RWPE2 (cell line): ENCODE measurements around the gene TMEM270.
A peak's percentile ranks its signal among the peaks of the same experiment; 100 is the strongest.

Source experiments
- ATAC-seq: fragments of 200-7000 bp; cut with Tn5 transposase; 3 replicates; pipeline ENCODE4 v1.9.1; 2021; ENCODE audit warnings: low read depth
- DNase-seq: peaks from one replicate; pipeline ENCODE4 v3.0.0-alpha.2; 2020; ENCODE audit warnings: low spot score
- H3K27ac ChIP-seq: fragments of 450-650 bp; 2 replicates; pipeline ENCODE4 v1.5.1; 2017; ENCODE audit warnings: mild to moderate bottlenecking; ENCODE audit not compliant: poor library complexity, severe bottlenecking
- H3K27me3 ChIP-seq: fragments of 250-450 bp; sonication (Bioruptor Pico); 2 replicates; pipeline ENCODE4 v1.5.1; 2021; ENCODE audit warnings: mild to moderate bottlenecking, moderate library complexity; ENCODE audit not compliant: insufficient read depth, poor library complexity, severe bottlenecking
- H3K36me3 ChIP-seq: fragments of 250-450 bp; sonication (Bioruptor Pico); 2 replicates; pipeline ENCODE4 v1.5.1; 2020; ENCODE audit warnings: low read depth, mild to moderate bottlenecking, moderate library complexity
- H3K4me1 ChIP-seq: fragments of 250-450 bp; sonication (Bioruptor Pico); 2 replicates; pipeline ENCODE4 v1.5.1; 2021; ENCODE audit warnings: mild to moderate bottlenecking, moderate library complexity; ENCODE audit not compliant: insufficient read depth, poor library complexity, severe bottlenecking
- H3K4me3 ChIP-seq: fragments of 250-450 bp; sonication (Bioruptor Pico); 2 replicates; pipeline ENCODE4 v1.5.1; 2021; ENCODE audit warnings: mild to moderate bottlenecking, moderate library complexity; ENCODE audit not compliant: severe bottlenecking
- H3K9me3 ChIP-seq: fragments of 250-450 bp; sonication (Bioruptor Pico); 2 replicates; pipeline ENCODE4 v1.5.1; 2021; ENCODE audit warnings: mild to moderate bottlenecking, moderate library complexity; ENCODE audit not compliant: severe bottlenecking
- TF ChIP-seq, protein P1 (sequence below): fragments of 450-650 bp; IDR thresholded peaks from one replicate; pipeline ENCODE4 v1.5.1; 2017; ENCODE audit warnings: mild to moderate bottlenecking, moderate library complexity; ENCODE audit not compliant: poor library complexity, severe bottlenecking

TMEM270 gene

DNA sequence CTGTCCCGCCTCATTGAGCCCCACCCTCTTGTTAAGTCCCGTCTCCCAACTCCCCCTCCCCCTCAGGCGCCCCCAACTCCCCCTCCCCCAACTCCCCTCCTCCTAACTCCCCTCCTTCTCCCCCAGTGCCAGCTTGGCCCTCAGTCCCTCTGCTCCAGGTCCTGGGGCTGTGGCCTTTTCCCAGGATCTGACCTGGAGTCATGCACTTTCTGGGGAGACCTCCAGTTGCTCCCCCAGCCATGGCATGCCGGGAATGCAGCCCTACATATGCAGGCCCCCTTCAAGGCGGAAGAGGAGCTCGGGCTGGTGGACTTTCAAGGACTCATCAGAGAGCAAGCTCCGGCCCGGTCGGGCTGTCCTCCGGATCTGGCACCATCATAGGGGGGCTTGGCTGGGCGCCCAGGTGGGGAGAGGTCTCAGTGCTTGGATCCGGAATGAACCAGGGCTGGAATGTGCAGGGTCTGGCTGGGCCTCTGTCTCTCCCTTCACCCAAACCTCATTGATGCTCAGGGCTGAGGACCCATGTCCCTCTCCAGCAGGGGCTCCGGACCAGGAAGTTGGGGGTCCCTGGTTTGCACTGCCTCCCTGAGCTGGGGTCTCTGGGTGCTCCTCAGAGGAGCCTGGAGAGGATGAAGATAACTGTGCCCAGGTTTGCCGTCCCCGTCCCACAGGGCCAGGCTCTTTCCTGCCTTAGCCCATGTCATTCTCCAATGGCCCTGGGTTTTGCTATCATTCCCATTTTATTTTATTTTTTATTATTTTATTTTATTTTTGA, 41.1 kb downstream of the TMEM270 start:
- DNase-seq: no peak
- Histone ChIP-seq H3K27ac (no peak overlapping the region), H3K4me1 (no peaks in the 10 kb centered on the region), H3K36me3 (no peaks in the 10 kb centered on the region), H3K4me3 (no peak overlapping the region), H3K9me3 (no peaks in the 10 kb centered on the region), H3K27me3 (no peaks in the 10 kb centered on the region)
- ATAC-seq: no peak
- TF ChIP-seq, protein P1, sequence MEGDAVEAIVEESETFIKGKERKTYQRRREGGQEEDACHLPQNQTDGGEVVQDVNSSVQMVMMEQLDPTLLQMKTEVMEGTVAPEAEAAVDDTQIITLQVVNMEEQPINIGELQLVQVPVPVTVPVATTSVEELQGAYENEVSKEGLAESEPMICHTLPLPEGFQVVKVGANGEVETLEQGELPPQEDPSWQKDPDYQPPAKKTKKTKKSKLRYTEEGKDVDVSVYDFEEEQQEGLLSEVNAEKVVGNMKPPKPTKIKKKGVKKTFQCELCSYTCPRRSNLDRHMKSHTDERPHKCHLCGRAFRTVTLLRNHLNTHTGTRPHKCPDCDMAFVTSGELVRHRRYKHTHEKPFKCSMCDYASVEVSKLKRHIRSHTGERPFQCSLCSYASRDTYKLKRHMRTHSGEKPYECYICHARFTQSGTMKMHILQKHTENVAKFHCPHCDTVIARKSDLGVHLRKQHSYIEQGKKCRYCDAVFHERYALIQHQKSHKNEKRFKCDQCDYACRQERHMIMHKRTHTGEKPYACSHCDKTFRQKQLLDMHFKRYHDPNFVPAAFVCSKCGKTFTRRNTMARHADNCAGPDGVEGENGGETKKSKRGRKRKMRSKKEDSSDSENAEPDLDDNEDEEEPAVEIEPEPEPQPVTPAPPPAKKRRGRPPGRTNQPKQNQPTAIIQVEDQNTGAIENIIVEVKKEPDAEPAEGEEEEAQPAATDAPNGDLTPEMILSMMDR: no peak

DNA sequence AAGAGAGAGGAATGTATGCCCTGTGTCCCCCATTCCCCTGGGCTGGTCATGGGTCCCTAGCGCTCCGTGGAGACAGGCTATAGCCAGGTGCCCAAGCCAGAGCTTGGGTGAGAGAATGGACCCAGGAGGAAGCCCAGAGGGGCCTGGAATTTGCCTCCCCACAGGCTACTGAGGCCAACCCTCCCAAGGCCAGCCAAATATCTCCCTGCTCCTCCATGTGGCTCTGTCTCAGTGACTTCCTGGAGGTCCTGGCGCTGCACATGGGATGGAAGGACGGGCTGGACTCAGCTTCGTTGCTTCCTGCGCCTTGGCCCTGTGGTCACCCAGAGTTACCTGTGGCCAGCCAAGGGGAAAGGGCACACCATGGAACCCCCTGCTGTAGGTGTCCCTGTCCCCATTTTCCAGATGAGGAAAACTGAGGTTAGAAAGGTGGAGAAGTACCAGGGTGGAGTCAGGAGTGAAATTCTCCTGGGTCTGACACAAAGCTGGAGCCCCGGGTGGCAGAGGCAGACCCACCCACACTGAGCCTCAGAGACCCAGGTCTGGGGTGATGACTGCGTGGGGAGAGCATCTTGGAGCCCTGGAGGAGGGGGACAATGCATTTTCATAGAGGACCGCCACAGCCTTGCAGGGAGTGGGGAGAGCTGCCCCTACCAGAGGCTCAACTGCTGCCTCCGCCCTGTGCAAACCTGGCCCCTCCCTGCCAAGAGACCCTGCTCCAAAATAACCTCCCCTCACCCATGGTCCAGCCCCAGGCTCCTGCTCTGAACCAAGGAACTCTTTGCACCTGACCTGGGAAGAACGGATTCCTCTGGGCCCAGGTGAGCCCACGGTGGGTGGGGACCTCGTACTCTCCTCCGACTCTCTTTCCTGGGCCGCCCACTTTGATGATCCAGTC, 42.6 kb downstream of the TMEM270 start:
- TF ChIP-seq, protein P1: no peak
- Histone ChIP-seq H3K36me3 (no peaks in the 10 kb centered on the region), H3K9me3 (no peaks in the 10 kb centered on the region), H3K27ac (no peak overlapping the region), H3K4me3 (no peak overlapping the region), H3K4me1 (no peaks in the 10 kb centered on the region), H3K27me3 (no peaks in the 10 kb centered on the region)
- no peak for ATAC-seq
- DNase-seq: no peak

DNA sequence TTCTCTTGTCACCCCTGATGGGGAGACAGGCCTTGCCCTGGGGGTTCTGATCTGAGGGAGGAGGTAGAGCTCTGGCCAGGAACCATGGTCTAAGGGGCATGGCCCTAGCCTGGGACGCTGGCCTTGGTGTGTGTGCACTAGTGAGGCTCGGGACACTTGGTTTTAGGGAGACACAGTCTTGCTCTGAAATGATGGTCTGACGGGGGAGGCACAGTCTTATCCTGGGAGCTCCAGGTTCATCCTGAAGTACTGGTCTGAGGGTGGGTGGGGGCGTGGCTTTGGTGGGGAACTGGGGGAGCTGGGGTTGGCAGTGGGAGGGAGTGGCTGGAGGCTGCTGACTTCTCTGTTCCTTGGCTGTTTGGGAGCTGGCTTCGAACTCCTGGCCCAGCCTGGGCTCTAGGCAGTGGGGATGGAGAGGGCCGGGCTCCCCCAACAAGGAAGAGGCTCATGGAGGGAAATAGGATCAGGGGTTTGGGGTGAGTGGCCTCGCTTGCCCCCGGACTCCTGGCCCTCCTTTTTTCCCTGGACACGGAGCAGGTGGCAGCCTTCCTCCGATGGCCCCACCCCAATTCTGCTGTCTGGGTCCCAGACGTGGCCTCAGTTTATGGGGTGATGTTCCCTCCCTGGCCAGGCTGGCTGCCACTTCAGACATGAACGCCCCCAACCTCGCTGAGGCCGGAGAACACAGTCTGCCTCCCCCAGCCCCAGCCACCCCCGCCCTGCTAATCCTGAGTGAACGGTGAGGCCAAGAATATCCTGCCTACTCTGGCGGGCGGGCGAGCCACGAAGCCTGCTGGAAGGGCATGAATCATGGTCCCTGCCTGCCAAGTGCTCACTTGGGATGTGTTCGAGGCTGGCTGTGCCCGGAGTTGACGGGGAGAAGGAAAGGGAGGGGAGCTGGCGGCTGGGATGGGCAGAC, 43.5 kb downstream of the TMEM270 start:
- ATAC-seq: peak; percentile 42; the same call in 1 of the 3 replicates
- Histone ChIP-seq H3K27ac (no peak overlapping the region), H3K9me3 (no peaks in the 10 kb centered on the region), H3K27me3 (no peaks in the 10 kb centered on the region), H3K36me3 (no peaks in the 10 kb centered on the region), H3K4me3 (no peak overlapping the region), H3K4me1 (no peaks in the 10 kb centered on the region)
- TF ChIP-seq, protein P1: no peak
- no peak for DNase-seq

DNA sequence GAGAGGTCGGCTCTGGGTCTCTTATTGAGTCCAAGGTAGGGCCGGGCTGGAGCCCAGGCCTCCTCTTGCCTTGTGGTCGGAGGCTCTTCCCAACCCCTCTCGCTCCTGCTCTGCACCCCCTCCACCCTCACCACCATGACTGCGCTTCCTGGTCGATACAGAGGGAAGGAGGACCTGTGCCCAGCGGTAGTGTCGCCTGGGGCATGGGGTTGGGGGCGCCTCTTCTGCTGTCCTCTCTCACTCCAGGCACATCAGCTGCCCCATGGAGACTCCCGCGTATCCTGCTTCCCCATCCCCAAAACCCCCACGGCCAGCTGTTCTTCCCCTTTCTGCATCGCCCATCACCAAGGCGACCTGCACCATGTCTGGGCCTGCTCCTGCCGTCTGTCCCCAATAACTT, 44.4 kb downstream of the TMEM270 start:
- DNase-seq: no peak

More for the DNA sequence above, 44.4 kb downstream of the TMEM270 start:
- Histone ChIP-seq H3K36me3 (no peaks in the 10 kb centered on the region), H3K27ac (no peak overlapping the region), H3K4me1 (no peaks in the 10 kb centered on the region), H3K4me3 (no peak overlapping the region), H3K27me3 (no peaks in the 10 kb centered on the region), H3K9me3 (no peaks in the 10 kb centered on the region)
- ATAC-seq: no peak
- TF ChIP-seq, protein P1: no peak
